Activated CD8-positive, alpha-beta memory T cell treated with anti-CD3 and anti-CD28 coated beads, Interleukin-2, amount 10 ng/mL, durations not matched to agents 7 days and 5 days (primary cell): ENCODE results near the gene MSX2. TPM values are rescaled to one million over a fixed set of nuclear protein-coding genes. Genes with fewer than 3 reads are reported as not detected.
A peak's percentile ranks its signal among the peaks of the same experiment; 100 is the strongest.

Source experiments
- ATAC-seq: fragments of 150-1000 bp; cut with Tn5 transposase; one replicate; pipeline ENCODE4 v1.10.0; 2021; ENCODE audit warnings: moderate library complexity
- CTCF ChIA-PET: fragments of 350-600 bp; sonication (Branson Sonifier 250); formaldehyde crosslinking; loops from one replicate; lab custom pipeline; 2021; ENCODE audit warnings: antibody characterized with exemption; lab: Charles Lee
- DNase-seq: peaks from one replicate; pipeline ENCODE4 v3.0.0-alpha.2; 2020
- H3K27ac Mint-ChIP-seq: one replicate; pipeline ENCODE4 v1.8.0; 2021; ENCODE audit warnings: mild to moderate bottlenecking, mixed read lengths
- H3K27me3 Mint-ChIP-seq: one replicate; pipeline ENCODE4 v1.8.0; 2021; ENCODE audit warnings: mixed read lengths
- H3K36me3 Mint-ChIP-seq: one replicate; pipeline ENCODE4 v1.8.0; 2021; ENCODE audit warnings: mild to moderate bottlenecking, mixed read lengths
- H3K4me1 Mint-ChIP-seq: one replicate; pipeline ENCODE4 v1.8.0; 2021; ENCODE audit warnings: mixed read lengths
- H3K4me3 Mint-ChIP-seq: one replicate; pipeline ENCODE4 v1.8.0; 2021; ENCODE audit warnings: mild to moderate bottlenecking, moderate library complexity, mixed read lengths
- H3K9me3 Mint-ChIP-seq: one replicate; pipeline ENCODE4 v1.8.0; 2022; ENCODE audit warnings: low read depth, mixed read lengths
- total RNA-seq, 2 experiments: library from RNA; stranded (reverse); gene quantifications; one replicate each; pipeline ENCODE4 v1.2.3, GENCODE V29; 2021

MSX2 gene
- not detected for total RNA-seq

DNA sequence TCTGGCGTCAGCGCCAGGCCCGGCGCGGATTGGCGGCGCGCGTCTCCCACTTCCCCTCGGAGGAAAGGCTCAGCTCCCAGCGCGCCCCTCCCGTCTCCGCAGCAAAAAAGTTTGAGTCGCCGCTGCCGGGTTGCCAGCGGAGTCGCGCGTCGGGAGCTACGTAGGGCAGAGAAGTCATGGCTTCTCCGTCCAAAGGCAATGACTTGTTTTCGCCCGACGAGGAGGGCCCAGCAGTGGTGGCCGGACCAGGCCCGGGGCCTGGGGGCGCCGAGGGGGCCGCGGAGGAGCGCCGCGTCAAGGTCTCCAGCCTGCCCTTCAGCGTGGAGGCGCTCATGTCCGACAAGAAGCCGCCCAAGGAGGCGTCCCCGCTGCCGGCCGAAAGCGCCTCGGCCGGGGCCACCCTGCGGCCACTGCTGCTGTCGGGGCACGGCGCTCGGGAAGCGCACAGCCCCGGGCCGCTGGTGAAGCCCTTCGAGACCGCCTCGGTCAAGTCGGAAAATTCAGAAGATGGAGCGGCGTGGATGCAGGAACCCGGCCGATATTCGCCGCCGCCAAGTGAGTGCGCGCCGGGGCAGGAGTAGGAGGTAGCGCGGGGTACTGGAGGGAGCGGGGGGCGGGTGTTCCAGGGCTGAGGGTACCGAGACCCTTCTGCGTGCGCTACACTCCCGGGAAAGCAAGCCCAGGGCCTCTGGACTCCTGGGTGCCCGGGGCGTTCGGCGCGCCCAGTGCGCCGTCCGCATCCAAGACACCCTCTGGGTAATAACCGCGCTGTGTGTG, at the start of gene MSX2:
MSX2 (plus strand) TSS at position 99 of the 777 bp plus-strand sequence; CDS start at position 177, 78 bp downstream.
- Mint-ChIP-seq H3K4me1 (peaks cover 2% of the 10 kb centered on the region), H3K9me3 (peaks cover 2% of the 10 kb centered on the region), H3K27ac (peak within 1 kb of the TSS; percentile 64), H3K27me3 (peaks cover 87% of the 10 kb centered on the region), H3K36me3 (peaks cover 5% of the 10 kb centered on the region), H3K4me3 (peak within 1 kb of the TSS; percentile 47)
- DNase-seq (no peak), ATAC-seq (no peak)
- CTCF ChIA-PET = no interaction called here

DNA sequence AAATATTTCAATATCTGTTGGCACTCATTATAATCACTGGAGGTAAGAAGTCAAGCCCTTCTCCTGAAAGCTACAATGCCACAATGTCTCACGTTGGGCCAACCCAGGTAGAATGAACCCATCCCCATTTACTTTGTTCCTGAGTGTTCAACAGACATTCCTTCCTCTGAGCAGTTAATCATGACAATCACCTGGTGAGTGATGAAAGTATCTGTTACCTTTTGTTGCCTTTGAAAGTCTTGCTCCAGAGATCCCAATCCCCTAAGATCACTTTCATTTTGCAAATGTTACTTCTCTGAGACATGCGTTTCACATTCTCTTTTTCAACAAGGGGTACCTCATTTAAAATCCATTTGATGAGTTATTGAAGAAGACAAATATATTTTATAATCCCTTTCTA, 49.3 kb upstream of the MSX2 start:
- H3K27ac Mint-ChIP-seq = no peak overlapping the region
- peaks cover 3% of the 10 kb centered on the region for H3K9me3 Mint-ChIP-seq
- no peak for DNase-seq
- H3K36me3 Mint-ChIP-seq = no peaks in the 10 kb centered on the region
- H3K27me3 Mint-ChIP-seq = no peaks in the 10 kb centered on the region
- no peak overlapping the region for H3K4me3 Mint-ChIP-seq
- CTCF ChIA-PET = no interaction called here
- H3K4me1 Mint-ChIP-seq = no peaks in the 10 kb centered on the region
- ATAC-seq = no peak

DNA sequence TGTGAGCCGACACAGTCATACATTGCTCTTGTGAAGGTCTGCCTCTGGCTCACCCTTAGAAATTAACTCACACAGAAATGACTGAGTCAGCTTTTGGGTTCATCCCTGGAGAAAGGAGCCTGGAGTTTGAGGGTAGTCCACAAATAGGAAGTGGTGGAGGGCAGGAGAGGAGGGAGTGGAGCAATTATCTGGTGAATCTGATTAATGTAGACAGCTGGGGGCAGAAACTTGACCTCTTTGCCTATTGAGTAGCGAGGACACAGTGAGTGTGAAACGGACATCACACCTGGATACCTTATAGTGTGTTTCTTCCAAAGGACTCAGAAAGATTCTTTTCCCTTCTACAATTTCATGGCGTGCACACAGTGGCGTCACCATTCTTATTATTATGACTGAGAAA, 48.5 kb upstream of the MSX2 start:
- no peak overlapping the region for H3K27ac Mint-ChIP-seq
- no peak overlapping the region for H3K4me3 Mint-ChIP-seq
- ATAC-seq = no peak
- H3K4me1 Mint-ChIP-seq = no peaks in the 10 kb centered on the region
- H3K36me3 Mint-ChIP-seq = no peaks in the 10 kb centered on the region
- no peak for DNase-seq
- CTCF ChIA-PET = no interaction called here
- H3K27me3 Mint-ChIP-seq = no peaks in the 10 kb centered on the region
- peaks cover 3% of the 10 kb centered on the region for H3K9me3 Mint-ChIP-seq

DNA sequence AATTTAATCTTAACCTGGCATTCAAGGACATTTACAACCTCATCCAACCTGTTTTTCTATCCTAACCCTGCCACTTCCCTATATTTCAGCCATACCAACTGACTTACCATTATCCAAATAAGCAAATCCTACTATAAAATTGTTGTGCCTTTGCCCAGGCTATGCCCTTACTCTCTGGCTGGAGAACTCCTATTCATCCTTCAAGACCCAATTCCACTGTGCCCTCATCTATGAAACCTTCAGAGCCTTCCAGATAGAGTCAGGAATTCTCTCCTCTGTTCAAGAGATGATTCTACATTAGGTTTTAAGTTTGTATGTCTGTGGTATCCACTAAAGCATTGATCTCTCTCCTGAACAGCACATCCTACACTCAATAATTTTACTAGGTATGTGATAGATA, 46.3 kb upstream of the MSX2 start:
- Mint-ChIP-seq H3K27me3 (no peaks in the 10 kb centered on the region), H3K4me3 (no peak overlapping the region), H3K4me1 (no peaks in the 10 kb centered on the region), H3K9me3 (peaks cover 3% of the 10 kb centered on the region), H3K36me3 (no peaks in the 10 kb centered on the region), H3K27ac (no peak overlapping the region)
- CTCF ChIA-PET = no interaction called here
- DNase-seq (no peak), ATAC-seq (no peak)

- H3K36me3 Mint-ChIP-seq = no peaks in the 10 kb centered on the region
- no peak overlapping the region for H3K4me3 Mint-ChIP-seq
- CTCF ChIA-PET = no interaction called here
- H3K27me3 Mint-ChIP-seq = no peaks in the 10 kb centered on the region
- ATAC-seq (no peak), DNase-seq (no peak)
- H3K27ac Mint-ChIP-seq = no peak overlapping the region
- no peaks in the 10 kb centered on the region for H3K4me1 Mint-ChIP-seq
- no peaks in the 10 kb centered on the region for H3K9me3 Mint-ChIP-seq
These were observed 43.3 kb upstream of the MSX2 start for GRCh38 chr5:174680901-174681565.

DNA sequence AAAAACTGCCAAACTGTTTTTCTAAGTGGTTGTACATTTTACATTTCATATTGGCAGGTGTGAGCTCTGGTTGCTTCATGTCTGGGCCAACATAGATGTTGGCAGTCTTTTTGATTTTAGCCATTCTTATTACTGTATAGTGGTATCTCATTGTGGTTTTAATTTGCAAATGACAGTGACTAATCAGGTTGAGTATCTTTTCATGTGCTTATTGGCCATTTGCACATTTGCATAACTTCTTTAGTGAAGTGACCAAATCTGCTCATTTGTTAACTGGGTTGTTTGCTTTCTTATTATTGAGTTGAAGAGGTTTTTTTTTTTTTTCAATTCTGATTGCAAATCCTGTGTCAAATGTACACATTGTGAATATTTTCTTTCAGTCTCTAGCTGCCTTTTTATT, 36.9 kb upstream of the MSX2 start:
- ATAC-seq (no peak), DNase-seq (no peak)
- H3K4me1 Mint-ChIP-seq = no peaks in the 10 kb centered on the region
- H3K36me3 Mint-ChIP-seq = no peaks in the 10 kb centered on the region
- peaks cover 29% of the 10 kb centered on the region for H3K27me3 Mint-ChIP-seq
- no peak overlapping the region for H3K27ac Mint-ChIP-seq
- H3K4me3 Mint-ChIP-seq = no peak overlapping the region
- H3K9me3 Mint-ChIP-seq = no peaks in the 10 kb centered on the region
- CTCF ChIA-PET = no interaction called here

DNA sequence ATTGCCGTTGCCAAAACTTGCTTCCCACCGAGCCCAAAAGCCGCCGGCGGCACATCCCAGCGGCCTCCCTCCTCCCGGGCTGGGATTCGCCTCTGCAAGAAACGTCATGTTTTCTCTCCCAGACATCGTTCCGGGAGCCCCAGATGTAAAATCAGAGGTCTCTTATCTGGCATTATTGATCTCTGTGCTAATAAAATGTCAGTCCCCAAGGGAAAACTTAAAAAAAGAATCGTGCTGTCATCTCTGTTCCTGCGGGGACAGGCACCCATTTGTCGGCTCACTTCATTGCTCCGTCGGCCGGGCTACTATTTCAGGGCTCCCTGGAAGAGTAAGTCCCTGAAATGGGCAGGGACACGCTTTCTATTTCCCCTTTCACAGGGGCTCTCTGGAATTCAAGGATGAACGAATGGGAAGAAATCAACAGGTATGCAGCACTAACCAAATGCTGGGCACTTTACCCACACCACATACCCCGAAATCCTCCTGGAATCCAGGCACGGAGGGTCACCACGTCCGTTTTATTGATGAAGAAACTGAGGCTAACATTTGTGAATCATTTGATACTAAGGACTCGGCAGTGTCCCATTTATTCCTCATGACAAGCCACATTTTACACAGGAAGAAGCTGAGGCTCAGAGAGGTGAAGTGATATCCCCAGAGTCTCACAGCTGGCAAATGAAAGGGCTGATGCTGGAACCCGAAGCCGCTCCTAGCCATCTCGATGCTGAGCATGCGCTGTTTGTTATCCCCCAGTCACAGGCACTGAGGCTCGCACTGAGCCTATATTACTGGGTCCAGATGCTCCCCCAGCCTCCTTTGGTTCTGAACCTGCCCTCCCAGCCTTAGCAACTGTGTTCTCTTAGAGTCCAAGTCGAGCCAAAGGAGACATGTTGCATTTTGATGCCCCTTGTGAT, 35.7 kb upstream of the MSX2 start:
- Mint-ChIP-seq H3K27ac (no peak overlapping the region), H3K4me3 (no peak overlapping the region), H3K9me3 (no peaks in the 10 kb centered on the region), H3K4me1 (no peaks in the 10 kb centered on the region), H3K27me3 (peaks cover 41% of the 10 kb centered on the region), H3K36me3 (no peaks in the 10 kb centered on the region)
- no peak for ATAC-seq
- no peak for DNase-seq
- CTCF ChIA-PET = no interaction called here

GRCh38 chr5:174690271-174690670, 34.1 kb upstream of the MSX2 start:
- H3K9me3 Mint-ChIP-seq = no peaks in the 10 kb centered on the region
- no peaks in the 10 kb centered on the region for H3K36me3 Mint-ChIP-seq
- H3K4me1 Mint-ChIP-seq = no peaks in the 10 kb centered on the region
- DNase-seq = no peak
- no peak overlapping the region for H3K4me3 Mint-ChIP-seq
- CTCF ChIA-PET = no interaction called here
- H3K27me3 Mint-ChIP-seq = peaks cover 54% of the 10 kb centered on the region
- no peak for ATAC-seq
- H3K27ac Mint-ChIP-seq = no peak overlapping the region

GRCh38 chr5:174692381-174692780, 32.0 kb upstream of the MSX2 start:
- H3K4me1 Mint-ChIP-seq = no peaks in the 10 kb centered on the region
- ATAC-seq (no peak), DNase-seq (no peak)
- no peaks in the 10 kb centered on the region for H3K9me3 Mint-ChIP-seq
- peaks cover 54% of the 10 kb centered on the region for H3K27me3 Mint-ChIP-seq
- H3K36me3 Mint-ChIP-seq = no peaks in the 10 kb centered on the region
- H3K27ac Mint-ChIP-seq = no peak overlapping the region
- H3K4me3 Mint-ChIP-seq = no peak overlapping the region
- CTCF ChIA-PET = no interaction called here

DNA sequence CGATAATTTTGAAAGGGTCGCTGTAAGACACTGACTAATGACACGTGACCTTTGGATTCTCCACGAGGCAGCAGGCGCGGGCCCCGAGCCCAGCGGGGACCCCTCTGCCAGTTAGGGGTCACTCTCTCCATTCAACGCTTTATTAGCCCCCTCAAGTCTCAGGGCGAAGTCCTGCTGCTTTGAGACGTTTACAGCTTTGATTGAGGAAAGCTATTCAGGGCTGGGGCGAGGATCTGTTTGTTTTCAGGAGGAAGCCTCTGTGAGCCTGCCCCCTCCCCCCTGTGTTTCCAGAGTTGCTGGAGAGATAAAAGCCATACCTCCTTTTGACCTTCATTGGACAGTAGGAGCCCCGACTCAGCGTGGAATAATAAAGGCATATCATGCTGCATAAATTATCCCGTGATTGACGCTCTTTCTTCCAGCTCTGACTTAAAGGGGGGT, 31.4 kb upstream of the MSX2 start:
- no peak overlapping the region for H3K27ac Mint-ChIP-seq
- no peaks in the 10 kb centered on the region for H3K4me1 Mint-ChIP-seq
- DNase-seq (no peak), ATAC-seq (no peak)
- CTCF ChIA-PET = no interaction called here
- peaks cover 49% of the 10 kb centered on the region for H3K27me3 Mint-ChIP-seq
- H3K9me3 Mint-ChIP-seq = no peaks in the 10 kb centered on the region
- no peak overlapping the region for H3K4me3 Mint-ChIP-seq
- H3K36me3 Mint-ChIP-seq = no peaks in the 10 kb centered on the region

- H3K36me3 Mint-ChIP-seq = no peaks in the 10 kb centered on the region
- CTCF ChIA-PET = no interaction called here
These were observed 30.5 kb upstream of the MSX2 start for GRCh38 chr5:174693697-174694385.

DNA sequence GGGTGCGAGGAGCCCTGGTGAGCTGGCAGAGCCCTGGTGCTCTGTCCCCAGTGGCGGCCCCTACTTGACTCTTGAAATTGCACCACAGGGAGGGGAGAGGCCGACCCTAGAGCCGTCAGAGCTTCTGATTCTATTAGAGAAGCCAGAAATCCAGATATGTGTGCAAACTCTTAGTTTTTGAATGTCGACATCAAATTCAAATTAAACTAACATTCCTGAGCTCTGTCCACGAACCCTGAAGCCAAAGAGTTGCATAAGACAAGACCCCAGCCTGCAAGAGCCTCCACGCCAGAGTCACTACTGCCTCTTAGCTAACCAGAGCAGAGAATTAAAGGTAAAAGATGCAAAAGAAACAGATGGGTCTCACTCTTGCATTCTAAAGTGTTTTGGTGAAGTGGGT, 29.8 kb upstream of the MSX2 start:
- Mint-ChIP-seq H3K4me3 (no peak overlapping the region), H3K36me3 (no peaks in the 10 kb centered on the region), H3K9me3 (no peaks in the 10 kb centered on the region), H3K4me1 (no peaks in the 10 kb centered on the region), H3K27ac (no peak overlapping the region), H3K27me3 (peaks cover 37% of the 10 kb centered on the region)
- CTCF ChIA-PET = no interaction called here
- ATAC-seq (no peak), DNase-seq (no peak)

More at GRCh38 chr5:174693697-174694385, 30.5 kb upstream of the MSX2 start:
- DNase-seq (no peak), ATAC-seq (no peak)
- Mint-ChIP-seq H3K27ac (no peak overlapping the region), H3K27me3 (peaks cover 40% of the 10 kb centered on the region), H3K9me3 (no peaks in the 10 kb centered on the region), H3K4me3 (no peak overlapping the region), H3K4me1 (no peaks in the 10 kb centered on the region)

- Mint-ChIP-seq H3K4me3 (no peak overlapping the region), H3K36me3 (no peaks in the 10 kb centered on the region), H3K27me3 (peaks cover 18% of the 10 kb centered on the region), H3K27ac (no peak overlapping the region), H3K9me3 (no peaks in the 10 kb centered on the region), H3K4me1 (no peaks in the 10 kb centered on the region)
- CTCF ChIA-PET = no interaction called here
- no peak for ATAC-seq
- DNase-seq = no peak
These were observed 26.2 kb upstream of the MSX2 start for GRCh38 chr5:174698156-174698555.
